MM.1S (cell line): ENCODE results near the gene DTL.

ENCODE experiments used
- CTCF ChIP-seq: fragments of 300-600 bp; sonication (generic); IDR thresholded peaks from 2 replicates; pipeline ENCODE4 v1.5.1; 2016; ENCODE audit warnings: antibody characterized with exemption, low read length, mixed read lengths
- EZH2phosphoT487 ChIP-seq: fragments of 300-600 bp; sonication (generic); IDR thresholded peaks from 2 replicates; pipeline ENCODE4 v1.6.1; 2018; ENCODE audit warnings: antibody characterized with exemption, low read length

GRCh38 chr1:212074313-212074712 is 38.8 kb downstream of the DTL start:
- TF ChIP-seq CTCF, result no peak
- TF ChIP-seq EZH2phosphoT487, result no peak
